H1 (cell line): ENCODE measurements around the gene FBXO34. TPM values are rescaled to one million over a fixed set of nuclear protein-coding genes. Genes with fewer than 3 reads are reported as not detected.

Experiments used
- ATF2 ChIP-seq: IDR thresholded peaks from 2 replicates; pipeline ENCODE4 v1.6.1; 2012; ENCODE audit warnings: low read length, inconsistent platforms
- EZH2 ChIP-seq: fragments of 200-600 bp; sonication (generic); IDR thresholded peaks from 2 replicates; pipeline ENCODE4 v1.7.1; 2012; ENCODE audit warnings: low read depth, mild to moderate bottlenecking, moderate library complexity, low read length, inconsistent platforms; ENCODE audit not compliant: severe bottlenecking
- SIRT6 ChIP-seq: IDR thresholded peaks from one replicate; pipeline ENCODE4 v1.7.1; 2012; ENCODE audit warnings: low read length, inconsistent platforms
- polyA plus RNA-seq, 7 experiments: library from polyadenylated mRNA; depleted of rRNA in 3 of 7; stranded (reverse) in 5 of 7; unstranded in 2 of 7; fragments of >200 nt in 5 of 7; fragments of 200-250 nt in 2 of 7; gene quantifications; 1 replicate in 5 of 7; 2 replicates in 1 of 7; 4 replicates in 1 of 7; pipeline versions ENCODE4 v1.2.1 to v1.2.3, GENCODE V29; 2011 to 2013; ENCODE audit warnings: missing spikeins in 2 of 7, mixed read lengths in 2 of 7
- total RNA-seq: library from RNA; stranded (reverse); fragmentation: NEBNext Ultra II Directional; extraction: Animal tissue kit (Norgen Biotek cat#: 25700); gene quantifications from 2 replicates; pipeline ENCODE4 v1.2.1, GENCODE V29; 2021

The FBXO34 gene
- total and polyA plus RNA-seq, 2 of the 8 experiments (the other 6 are each of a cell fraction or from before 2014, with no cell fraction given) = 7.0 to 14.4 TPM

- TF ChIP-seq ATF2 (no peak), EZH2 (no peak), SIRT6 (no peak)
Observed at GRCh38 chr14:55373784-55374705, 102.8 kb downstream of the FBXO34 start (continued).
